HG03108 (cell line): Measurements from ENCODE around the gene ITPR1.

Source experiments
- ATAC-seq: cut with Tn5 transposase; IDR thresholded peaks from one replicate; pipeline ENCODE4 v1.9.1; 2021; ENCODE audit warnings: moderate library complexity; ENCODE audit not compliant: unreplicated experiment

ITPR1 gene

DNA sequence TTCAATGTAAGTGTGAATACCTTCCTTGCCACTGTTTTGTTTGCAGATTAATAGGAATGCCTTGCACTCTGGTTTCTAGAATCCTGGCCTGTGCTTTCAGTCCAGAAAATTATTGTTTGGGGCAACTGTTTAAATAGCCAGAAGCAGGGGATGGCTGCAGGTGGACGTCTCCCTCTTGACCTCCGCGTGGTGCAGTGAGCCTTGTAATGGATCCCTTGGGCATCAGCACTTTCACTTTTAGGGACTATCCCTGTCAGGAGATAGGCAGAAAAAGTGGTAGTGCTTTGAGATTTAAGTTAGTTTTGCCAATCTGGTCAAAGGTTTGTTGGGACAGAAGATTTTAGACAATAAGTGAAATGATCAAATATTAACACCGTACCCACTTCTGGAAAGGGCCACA lies 307.4 kb downstream of the ITPR1 start:
- no peak for ATAC-seq

DNA sequence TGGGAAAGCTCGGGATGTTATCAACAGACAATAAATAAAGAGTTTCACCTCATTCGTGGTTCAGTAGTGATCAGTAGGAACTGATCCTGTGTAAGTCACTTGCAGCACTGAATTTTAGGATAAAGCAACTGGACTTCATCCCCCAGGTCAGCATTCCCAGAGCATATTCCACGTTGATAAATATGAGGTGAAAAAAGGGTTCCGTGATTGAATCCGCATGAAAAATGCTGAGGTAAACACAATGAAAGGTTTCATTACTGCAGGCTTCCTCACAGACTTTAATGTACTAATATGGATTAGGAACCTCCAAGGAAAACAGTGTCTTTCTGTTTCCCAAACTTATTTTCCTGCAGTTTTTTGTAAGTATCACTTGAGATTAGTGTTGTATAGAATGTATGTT lies 308.7 kb downstream of the ITPR1 start:
- no peak for ATAC-seq

DNA sequence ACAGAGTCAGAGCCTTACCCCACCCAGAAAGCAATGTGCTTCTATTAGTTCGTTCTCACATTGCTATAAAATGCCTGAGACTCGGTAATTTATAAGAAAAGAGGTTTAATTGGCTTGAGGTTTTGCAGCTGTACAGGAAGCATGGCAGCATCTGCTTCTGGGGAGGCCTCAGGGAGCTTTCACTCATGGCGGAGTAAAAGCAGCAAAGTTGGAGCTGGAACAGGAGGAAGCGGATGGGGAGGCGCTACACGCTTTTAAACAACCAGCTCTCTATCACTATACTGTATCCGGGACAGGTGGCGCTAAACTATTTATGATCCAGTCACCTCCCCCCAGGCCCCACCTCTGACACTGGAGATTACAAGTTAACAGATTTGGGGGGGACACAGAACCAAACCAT lies 309.8 kb downstream of the ITPR1 start:
- no peak for ATAC-seq

DNA sequence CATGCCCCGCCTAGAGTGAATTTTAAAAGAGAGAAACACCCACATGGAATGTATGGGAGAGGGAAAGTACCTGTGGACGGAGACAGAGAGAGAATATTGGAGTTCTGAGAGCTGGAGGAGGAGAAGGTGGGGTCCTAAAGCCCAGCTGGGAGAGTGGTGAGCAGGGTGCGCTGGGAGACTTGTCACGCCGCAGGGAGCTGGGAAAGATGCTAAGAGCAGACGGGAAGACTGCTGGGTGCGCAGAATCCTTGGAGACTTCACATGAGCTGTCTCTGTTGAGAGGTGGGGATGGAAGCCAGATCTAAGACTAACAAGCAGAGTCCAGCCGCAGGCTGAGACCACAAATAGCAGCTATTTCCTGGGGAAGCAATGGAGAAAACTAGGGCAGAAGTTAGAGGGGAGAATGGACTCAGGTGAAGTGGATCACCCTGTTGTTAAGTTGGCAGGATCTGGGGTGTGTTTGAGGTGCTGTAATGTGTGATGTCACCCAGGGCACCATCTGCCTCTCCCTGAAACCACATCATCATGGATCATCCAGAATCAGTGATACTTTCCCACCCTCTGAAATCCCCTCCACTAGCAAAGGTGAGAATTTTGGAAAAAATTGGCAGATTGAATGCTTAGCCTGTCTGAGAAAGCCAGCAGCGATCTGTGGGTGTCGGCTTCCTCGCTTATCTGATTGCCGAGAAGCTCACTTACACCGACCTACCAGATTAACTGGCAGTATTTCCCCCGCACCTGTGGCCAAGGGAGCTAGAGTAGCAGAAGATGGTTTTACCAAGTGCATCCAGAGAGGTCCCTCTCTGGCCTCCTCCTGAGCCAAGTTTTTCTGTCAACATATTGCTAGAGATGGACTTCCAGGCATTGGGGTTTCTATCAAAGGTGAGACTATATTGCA lies 311.3 kb downstream of the ITPR1 start:
- no peak for ATAC-seq

DNA sequence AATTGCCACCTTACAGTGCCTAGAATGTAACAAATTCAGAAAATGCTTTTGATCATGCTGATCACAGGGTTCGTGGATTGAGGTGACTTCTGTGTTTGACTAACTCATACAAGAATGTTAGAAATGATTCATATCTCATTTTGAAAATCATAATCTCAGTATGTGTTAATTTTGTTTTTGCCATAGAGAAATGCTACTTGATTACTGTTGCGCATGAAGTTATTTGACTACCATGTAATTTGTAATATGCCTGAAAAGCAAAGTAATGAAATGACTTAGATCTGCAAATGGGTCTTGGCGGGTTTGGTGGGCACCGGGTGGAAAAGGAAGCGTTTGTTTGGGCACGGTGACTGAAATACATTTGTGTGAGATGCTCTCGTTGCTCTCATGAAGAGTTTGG lies 312.5 kb downstream of the ITPR1 start:
- no peak for ATAC-seq

DNA sequence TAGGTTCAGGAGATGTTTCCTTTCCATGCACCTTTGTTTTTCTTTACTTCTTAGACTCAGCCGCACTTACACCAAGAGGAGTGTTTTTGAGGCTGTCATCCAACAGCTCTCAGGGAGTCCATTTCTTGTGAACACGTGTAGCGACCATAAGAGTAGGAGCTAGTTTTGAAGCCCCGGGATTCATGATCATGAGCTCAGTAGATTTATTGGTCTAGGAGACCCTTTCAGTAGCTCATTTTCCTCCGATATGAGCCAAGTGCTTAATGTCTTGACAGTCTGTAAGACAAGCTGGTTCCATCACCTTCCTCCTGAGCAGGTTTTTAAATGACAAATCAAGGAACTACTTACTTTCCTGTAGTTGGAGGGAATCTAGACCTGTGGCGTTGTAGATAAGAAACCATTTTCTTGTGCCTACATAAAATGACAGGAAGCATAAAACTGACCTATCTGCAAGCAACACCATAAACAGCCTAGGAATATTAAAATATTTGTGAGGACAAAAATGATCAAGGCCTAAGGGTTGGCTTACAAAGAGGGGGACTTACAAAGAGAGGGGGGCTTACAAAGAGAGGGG lies 313.5 kb downstream of the ITPR1 start:
- ATAC-seq: no peak

DNA sequence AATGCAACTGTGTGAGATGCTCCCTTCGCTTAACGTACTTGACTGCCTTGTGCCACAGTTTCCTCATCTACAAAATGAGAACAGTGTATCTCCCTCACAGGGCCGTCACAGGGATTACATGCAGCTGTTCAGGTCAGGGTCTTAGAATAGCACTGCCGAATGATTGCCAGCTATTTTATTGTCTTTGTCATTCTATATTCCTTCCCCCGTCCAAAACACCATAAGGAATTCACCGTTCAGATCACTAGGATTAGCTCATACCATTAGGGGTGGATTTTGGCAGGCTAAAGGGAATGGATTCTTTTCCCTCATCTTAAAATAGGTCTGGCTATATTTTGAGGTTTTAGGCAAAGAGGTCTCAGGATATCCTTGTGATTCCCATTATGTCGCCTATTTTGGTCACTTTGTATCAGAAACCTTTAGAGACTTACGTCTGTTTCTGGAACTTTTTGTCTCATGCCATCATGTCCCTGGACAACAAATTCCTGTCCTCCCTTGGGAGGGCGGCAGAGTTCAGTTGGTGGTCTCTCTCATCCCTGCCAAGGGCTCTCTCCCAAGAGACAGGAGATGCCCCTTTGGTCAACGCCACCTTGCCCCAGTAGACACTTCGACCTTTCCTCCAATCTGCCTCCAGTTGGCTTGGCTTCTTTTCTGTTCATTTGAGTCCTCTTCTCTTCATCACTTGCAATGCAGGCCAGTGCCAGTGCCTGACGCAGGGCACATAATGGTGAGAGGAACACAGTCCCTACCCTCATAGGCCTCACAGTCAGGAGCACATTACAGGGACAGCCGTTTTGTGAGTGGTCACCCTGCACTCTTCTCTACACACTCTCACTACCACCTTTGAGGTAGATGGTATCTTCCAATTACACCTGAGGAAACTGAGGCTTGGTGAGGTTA lies 314.5 kb downstream of the ITPR1 start:
- ATAC-seq: no peak

DNA sequence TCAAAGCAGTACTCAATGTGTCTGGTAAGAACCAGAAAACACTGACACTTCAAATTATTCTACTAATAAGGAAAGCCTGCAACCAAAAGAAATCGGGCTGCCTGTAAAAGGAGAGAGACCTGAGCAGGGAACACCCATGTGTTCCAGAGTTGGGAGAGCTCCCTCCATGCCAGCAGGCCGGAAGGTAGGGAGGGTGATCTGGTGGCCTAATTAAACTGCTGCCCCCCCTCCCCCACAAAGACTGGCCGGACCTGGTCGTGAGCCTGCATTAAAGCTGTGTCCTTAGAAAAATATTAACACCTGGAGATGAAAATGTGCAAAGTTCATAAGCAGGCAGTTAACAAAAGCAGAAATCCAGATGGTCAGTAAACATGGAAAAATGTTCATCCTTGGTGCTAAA lies 315.5 kb downstream of the ITPR1 start:
- no peak for ATAC-seq

DNA sequence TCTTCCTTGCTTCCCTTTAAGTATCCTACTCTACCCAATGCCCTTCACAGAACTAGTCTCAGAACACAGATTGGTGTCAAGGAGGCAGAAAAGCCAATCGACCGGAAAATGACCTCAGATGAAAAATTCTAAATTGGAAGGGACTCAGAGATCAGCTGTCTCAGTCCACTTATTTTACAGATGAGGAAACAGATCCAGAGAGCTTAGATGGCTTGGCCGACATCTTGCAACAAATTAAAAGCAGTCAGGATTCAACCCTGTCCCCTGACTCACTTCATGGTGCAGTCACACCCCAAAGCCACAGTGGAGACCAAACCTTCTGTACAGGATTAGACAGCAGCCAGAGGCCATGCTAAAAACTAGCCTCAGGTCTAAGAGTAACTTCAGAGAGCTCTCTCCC lies 316.8 kb downstream of the ITPR1 start:
- ATAC-seq: no peak

DNA sequence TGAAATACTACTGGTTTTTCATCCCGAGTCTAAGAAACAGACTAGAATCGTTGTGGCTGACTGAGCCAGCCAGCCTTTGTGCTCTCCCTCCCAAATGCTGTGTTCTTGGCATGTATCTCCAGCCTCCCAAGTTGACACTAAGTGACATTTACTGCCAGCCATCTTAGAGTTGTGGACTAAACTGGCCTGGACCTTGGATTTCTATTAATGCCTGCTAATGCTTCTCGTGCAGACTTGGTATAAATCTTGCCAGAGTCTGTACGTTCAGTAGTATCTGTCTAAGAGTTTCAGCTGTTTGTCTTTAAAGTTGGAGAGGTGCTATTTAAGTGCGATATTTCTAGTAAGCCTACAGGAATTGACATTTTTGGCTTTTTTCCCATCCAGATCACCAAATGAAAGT lies 319.4 kb downstream of the ITPR1 start:
- no peak for ATAC-seq

DNA sequence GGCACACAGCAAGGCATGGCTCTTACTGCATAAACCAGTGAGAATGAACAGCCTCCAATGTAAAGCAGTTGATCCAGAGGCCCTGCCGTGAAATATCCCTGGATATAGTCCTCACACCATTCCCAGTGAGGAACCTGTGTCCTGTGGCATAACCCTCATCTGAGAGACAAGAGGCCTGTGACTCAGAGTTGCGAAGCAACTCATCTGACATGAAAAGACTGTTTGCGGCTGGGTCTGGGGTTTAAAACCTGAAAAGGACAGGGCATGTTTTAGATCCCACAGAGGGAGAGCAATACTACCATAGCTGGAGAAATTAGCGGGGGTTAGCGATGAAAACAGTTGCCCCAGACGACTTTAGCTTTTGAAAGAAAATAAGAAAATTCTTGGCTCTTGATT lies 320.8 kb downstream of the ITPR1 start:
- no peak for ATAC-seq

DNA sequence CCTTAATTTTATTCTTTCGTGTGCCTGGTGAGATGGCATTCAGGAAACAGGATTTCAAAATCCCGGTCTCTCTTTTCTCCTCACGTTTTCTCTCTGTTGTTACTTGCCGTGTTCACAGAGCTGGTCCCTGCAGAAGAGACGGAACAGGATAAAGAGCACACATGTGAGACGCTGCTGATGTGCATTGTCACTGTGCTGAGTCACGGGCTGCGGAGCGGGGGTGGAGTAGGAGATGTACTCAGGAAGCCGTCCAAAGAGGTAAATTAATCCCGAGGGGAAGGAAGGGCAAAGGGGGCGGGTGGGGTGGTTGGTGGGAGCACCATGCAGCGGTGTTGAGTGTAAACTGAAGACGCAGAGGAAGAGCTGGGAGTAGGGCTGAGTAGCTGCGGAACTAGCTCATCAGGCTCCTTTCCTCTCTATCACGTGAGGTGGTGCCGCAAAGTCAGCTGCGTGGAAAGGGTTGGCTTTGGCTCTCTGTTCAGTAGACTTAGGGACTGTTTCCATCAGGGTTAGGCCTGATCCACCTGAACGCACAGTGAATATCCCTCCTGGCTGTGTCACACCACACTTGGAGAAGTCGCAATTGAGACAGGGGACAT lies 321.3 kb downstream of the ITPR1 start:
- no peak for ATAC-seq

DNA sequence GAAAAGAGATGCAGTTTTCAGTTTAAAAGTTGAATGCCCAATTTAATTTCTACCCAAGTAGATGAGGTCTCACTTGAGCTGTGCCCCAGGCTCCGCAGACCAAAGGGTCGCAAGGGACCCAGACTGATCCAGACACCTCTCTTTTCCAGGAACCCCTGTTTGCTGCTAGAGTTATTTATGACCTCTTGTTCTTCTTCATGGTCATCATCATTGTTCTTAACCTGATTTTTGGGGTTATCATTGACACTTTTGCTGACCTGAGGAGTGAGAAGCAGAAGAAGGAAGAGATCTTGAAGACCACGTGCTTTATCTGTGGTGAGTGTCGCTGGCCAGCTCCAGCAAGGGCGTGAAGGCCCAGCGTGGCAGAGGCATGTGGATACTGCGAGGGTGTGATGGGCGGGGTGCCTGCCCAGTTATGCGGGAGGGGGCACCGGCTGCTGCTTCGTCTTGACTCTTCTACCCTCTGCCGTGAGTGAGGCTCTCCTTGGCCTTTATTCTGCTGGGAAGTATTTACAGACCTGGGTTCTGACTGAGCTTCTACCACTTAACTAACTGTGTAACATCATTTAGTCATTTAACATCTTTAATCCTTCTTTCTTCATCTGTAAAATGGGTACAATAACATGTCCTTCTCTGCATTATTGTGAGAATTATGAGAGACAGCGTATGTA lies 321.9 kb downstream of the ITPR1 start:
- ATAC-seq: no peak

DNA sequence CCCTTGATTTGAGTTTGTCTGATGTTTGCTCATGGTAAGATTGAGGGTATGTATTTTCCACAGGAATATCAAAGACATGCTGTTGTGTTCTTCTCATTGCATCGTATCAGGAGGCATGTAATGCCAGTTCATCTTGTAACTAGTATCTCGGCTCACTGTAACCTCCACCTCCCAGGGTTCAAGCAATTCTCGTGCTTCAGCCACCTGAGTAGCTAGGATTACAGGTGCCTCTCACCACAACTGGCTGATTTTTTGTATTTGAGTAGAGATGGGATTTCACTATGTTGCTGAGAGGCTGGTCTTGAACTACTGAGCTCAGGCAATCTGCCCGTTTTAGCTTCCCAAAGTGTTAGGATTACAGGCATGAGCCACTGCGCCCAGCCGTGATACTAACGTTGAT lies 323.2 kb downstream of the ITPR1 start:
- ATAC-seq: no peak

DNA sequence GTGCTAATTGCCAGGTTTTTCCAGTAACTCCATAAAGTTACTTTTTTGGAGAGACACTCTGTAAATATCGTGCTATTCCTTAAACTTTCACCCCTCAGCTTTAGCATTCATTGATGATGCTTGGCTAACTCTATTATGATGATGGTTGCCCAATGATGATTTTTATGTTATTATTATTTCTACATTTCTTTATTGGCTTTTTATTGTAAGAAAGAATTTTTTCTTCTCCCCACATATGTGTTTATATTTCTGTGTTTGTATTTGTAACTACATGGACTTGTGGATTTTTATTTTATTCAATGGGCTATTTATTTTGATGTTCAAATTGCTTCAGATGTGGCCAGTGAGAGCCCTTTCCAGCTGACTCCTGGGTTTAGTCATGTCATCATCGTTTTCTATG lies 323.6 kb downstream of the ITPR1 start:
- ATAC-seq: no peak

DNA sequence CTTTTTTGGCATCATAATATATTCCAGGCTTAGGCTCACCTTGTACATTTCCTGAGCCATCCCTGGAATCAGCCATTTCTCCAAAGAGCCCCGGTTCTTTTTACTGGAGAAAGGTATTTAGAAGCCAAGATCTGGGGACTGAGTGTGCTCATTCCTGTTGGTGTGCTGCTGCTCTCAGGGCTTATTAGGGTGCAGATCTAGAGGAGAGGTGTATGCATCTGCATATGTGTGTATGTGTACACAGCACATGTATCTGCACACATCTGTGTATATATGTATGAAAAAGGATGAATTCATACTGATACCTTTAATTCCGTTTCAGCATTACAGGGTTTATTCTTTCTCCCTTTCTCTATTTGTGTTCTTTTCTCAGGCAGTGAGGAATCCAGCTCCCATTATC lies 324.0 kb downstream of the ITPR1 start:
- no peak for ATAC-seq

DNA sequence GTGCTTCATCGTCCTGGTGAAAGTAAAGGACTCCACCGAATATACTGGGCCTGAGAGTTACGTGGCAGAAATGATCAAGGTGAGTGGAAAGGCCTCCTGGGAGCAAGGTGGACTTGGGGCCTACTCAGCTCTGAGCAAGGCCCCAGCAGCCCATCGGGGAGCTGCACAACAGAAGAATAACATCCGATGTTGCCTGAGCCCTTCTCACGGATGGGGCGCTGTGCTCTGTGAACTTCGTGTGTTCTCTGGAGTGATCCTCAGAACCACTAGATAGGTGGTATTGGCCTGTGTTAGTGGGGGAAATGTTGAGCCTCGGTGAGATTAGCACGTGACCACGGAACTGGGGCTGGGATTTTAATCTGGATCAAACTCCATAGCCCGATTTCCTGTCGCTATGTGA lies 325.0 kb downstream of the ITPR1 start:
- no peak for ATAC-seq

DNA sequence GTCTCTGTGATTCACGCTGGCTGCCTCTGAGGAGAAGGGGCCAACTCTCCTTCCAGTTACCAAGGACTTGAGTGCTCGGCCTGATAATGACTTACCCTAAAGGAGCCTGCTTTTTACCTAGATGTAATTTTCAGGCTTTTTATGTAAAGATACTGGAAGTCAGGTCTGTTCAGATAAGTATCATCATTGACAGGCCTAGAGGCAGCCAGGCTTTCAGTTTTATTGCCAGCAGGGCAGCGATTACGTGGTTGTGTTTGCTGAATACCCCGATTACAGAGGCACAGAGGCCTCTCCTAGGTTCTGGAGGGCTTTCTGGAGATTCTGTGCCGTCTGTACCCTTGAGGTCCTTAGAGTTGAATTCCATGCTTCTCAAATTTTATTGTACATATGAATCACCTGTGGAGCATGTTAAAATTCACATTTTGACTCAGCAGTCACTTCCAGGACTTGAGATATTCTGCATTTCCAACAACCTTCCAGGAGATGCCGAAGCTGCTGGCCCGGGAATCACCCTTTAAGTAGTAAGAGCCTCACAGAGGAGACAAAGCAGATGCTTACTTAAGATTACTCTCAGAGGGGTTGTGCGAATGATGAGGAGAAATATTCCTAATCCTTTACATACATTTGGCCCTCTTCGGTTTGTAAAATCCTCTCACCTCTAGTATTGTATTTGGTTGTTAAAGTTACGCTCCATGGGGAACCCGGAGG lies 326.0 kb downstream of the ITPR1 start:
- no peak for ATAC-seq

DNA sequence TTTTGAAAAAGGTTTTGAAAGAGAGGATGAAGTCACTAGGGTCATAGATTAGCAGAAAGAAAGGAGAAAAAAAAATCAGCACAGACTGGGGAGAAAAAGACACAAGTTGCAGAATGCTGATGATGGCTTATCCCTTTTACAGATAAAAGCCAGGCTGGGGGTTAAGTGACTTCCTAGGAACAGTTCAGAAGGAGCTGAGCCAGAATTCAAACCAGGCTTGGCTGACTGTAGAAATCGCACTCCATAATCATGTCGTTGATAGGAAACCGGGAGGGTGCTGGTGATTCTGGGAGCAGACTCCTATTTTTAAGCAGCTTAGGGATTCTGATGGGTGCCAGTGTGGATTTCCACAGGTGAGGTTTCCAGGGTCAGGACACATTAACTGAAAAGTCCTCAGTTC lies 326.6 kb downstream of the ITPR1 start:
- ATAC-seq: no peak
